T-helper 1 cell treated with Interleukin-12 subunit alpha and Interleukin-12 subunit beta and Interleukin-4 antibody, amounts not matched to agents 30 ng/mL and 1 ng/mL, for 36 hours (primary cell): ENCODE results near the gene COL5A1. TPM values are rescaled to one million over a fixed set of nuclear protein-coding genes. Genes with fewer than 3 reads are reported as not detected.
"Not testable (repeated sequence)": the region's sequence is repeated elsewhere in the genome, so short reads cannot be mapped to it uniquely, and the experiment has no call there.

Source experiments
- intact Hi-C: fragments of 100-400 bp; cut with micrococcal nuclease; formaldehyde crosslinking; loops from one replicate; pipeline ENCODE4 v1.15.1; 2024
- total RNA-seq: library from RNA; stranded (reverse); gene quantifications from 2 replicates; pipeline ENCODE4 v1.2.3, GENCODE V29; 2022

COL5A1 gene
- total RNA-seq, 1 donor from 2014 or later = 0.02 TPM

DNA sequence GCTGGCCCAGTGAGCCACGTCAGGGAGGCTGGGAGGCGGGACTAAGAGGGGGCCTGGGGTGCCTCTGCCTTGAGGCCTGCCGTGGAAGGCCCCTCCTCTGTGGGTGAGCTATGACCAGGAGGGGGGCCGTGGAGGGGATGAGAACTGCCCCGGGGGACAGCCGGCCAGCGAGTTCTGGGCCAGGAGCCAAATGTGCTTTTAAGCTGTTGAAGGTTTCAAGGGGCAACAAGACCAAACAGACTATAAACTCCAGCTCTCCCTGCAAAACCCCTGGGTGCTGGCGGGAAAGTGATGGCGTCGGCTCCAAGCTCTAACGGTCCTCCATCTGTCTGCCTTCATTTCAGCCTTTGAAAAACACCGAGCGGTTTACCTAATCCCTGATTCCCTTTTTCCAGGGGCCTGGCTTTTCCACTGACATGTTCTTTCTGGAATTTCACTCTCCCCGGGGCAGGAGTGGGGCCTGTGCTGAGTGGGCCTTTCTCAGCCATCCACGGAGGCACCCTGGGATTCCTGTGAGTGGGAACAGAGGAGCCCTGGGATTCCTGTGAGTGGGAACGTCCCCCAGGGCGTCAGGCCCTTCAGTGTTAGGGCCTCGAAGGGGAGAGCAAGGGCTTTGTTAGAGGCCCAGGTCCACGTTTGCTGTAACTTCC is 65.6 kb downstream of the COL5A1 start:
- intact Hi-C loops = no loop called here

DNA sequence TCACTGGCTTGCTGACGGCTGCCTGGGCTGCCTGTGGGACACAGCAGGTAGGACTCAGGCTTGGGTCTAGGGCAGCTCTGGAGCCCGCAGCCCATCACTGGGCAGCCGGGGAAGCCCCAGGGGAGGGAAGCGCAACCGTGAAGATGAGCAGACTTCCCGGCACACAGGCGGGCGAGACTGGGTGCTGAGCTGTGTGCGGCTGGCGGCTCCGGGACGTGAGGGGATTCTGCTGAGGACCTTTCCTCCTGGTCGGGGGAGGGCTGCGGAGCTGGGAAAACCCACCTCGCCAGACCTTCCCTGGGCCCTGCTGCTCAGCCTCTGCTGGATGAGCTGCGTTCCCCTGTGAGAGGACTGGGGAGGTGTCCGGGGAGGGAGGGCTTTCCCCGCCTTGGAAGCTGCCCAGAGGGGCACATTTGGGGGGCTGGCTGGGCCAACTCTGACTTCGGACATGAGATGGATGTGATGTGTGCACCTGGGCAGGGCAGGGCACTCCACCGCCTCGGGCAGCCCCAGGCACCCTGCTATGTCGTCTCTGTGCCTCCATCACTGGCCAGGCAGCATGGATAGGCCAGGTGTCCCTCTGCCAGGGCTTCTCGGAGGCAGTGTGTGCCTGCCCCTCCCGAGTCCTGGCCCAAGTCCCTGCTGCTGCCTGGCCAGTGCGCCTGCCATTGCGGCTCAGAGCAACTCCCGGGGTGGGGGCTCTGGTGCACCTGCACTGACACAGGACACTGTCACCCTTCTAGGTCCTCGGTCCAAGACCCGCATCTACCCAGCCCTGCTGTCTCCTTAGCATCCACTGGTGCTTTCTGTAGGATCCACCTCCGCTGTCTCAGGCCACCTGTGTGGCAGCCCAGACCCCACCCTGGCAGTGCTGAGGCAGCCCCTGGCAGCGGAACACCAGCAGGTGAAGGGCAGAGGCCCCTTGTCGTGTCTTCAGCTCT is 66.4 kb downstream of the COL5A1 start:
- intact Hi-C loops = no loop called here

DNA sequence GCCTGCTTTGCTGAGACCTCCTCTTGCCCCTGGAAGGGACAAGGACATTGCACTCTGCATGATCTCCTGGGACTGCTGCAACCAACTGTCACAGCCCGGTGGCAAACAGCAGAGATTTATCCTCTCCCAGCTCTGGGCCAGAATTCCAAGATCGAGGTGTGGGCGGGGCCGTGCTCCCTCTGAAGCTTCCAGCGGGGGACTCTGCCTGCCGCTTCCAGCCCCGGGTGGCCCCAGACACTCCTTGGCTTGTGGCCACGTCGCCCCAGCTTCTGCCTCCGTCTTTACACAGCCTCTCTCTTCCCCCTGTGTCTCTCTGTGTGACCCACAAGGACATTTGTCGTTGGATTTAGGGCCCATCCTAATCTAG is 67.1 kb downstream of the COL5A1 start:
- intact Hi-C loops = no loop called here

DNA sequence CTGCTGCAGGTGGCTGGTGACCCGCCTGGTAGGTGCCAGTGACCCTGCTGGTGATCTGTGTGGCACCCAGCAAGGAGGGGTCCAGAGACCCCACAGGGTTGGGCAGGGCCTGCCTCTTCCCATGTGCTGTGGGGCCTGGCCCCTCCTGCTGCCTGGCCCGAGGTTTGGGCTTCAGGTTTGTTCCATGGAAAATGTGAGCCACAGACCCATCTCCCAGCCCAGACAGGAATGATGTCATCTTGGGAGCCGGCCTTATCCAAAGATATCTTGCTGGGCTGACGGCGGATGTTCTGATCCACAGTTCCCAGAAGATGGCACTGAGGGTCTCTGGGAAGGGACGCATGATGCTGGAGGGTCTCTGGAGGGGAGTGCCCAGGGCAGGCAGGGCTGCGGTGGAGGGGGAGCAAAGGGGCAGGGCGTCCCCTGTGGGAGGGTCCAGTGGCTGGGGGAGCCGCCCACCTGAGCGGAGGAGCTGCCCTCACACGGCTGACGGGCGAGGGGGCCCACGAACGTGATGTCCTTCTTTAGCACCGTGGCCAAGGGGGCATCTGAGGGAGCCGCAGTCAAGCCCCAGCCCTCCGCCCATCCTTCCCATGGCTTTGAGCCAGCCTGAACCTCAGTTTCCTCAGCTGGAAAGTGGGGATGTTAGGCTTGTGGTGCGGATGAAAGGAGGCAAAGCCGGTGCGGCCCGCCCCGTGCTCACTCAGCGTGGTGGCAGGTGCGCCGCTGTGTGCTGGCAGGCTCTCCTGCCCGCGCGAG is 68.1 kb downstream of the COL5A1 start:
- intact Hi-C loops = no loop called here

DNA sequence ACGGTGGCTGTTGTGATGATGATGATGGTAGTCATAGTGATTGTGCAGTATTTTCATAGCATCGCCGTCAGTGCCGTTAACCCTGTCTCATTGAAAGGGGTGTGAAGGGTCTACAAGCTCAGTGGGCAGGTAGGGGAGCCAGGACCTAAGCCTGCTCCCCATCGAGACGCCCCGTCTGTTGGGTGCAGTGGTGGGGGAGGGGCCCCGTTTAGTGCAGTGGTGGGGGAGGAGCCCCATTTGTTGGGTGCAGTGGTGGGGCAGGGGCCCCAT is 68.6 kb downstream of the COL5A1 start:
- intact Hi-C loops = no loop called here

DNA sequence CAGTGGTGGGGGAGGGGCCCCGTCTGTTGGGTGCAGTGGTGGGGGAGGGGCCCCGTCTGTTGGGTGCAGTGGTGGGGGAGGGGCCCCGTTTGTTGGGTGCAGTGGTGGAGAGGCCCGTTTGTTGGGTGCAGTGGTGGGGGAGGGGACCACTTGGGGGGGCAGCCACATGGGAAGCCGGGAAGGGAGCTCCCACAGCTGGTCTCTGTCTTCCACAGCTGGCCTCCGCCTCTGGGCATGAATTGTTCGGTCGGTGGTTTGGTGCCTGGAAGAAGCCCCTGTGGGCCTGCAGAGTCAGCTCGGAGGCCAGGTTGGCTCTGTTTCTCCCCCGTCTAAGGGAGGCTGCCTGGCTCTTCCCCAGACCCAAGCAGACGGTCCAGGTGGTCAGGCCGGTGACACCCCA is 69.3 kb downstream of the COL5A1 start:
- intact Hi-C loops = no loop called here

DNA sequence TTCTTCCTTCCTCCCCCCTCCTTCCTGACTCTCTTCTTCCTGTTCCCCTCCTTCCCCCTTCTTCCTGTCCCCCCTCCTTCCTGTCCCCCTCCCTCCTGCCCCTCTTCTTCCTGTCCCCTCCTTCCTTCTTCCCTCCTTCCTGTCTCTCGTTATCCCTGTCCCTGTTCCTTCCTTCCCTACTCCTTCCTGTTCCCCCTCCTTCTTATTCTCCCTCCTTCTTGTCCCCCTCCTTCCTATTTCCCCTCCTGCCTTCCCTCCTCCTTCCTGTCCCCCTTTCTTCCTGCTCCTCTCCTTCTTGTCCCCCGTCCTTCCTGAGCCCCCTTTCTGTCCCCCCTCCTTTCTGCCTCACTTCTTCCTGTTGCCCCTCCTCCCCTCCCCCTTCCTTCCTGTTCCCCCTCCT is 70.6 kb downstream of the COL5A1 start:
- intact Hi-C loops = no loop called here

DNA sequence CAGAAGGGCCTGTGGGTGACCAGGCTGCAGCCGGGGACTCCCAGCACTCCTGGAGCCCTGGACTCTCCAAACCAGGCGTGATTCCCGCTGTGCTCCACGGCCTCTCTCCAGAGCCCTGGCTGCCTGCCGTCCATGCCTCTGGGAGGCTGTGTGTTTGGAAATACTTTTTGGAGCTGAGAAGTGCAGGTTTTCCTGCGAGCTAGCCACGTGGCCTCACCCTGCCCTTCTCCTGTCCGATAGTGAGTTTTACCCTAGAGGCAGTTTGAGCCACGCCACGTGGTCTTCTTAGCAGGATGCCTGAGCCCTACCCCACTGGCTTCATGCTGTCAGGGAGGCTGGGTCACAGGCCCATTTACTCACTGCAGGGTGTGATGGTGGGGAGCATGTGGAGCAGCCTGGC is 71.3 kb downstream of the COL5A1 start:
- intact Hi-C loops = no loop called here

DNA sequence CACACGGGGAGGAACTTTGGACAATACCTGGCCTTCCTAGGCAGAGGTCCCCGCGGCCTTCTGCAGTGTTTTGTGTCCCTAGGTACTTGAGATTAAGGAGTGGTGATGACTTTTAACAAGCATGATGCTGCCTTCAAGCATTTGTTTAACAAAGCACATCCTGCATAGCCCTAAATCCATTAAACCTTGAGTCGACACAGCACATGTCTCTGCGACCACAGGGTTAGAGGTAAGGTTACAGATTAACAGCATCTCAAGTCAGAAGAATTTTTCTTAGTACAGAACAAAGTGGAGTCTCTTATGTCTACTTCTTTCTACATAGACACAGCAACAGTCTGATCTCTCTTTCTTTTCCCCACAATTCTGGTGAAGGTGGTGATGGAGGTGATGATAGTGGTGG is 73.9 kb downstream of the COL5A1 start:
- intact Hi-C loops = not testable (repeated sequence)

DNA sequence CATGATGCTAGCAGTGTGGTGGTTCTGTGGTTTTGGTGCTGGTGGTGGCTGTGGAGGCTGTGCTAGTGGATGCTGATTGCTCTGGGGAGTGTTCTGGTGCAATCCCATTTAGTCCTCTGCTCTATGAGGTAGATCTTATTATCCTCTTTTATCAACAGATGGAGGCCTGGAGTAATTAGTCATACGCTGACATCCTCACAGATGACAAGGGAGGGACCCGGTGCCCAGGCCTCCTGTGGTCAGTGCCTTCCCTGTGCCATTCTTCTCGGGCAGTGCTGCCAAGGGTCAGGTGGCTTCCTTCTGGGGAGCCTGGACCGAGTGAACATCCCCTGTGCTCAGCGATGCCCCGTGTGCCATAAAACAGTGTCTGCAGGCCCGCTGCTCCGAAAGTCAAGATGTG is 74.5 kb downstream of the COL5A1 start:
- intact Hi-C loops = no loop called here

DNA sequence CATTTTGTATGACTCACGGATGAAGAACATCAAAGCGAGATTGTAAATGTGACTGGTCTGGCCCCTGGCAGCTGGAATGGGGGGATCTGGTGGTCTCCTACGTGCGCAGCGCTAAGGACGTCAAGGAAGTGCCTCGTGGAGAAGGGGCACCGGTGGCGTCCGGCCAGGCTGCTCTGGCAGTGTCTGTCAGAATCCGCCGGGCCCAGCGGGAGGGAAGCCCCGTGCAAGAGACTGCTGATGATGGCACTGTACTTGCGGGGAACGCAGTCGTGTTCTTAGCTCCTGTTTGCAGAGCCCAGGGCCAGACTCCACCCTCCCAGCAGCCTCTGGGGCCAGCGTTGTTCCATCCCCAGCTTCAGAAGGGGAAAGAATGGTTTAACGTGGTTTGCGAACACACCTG is 75.5 kb downstream of the COL5A1 start:
- intact Hi-C loops = no loop called here

DNA sequence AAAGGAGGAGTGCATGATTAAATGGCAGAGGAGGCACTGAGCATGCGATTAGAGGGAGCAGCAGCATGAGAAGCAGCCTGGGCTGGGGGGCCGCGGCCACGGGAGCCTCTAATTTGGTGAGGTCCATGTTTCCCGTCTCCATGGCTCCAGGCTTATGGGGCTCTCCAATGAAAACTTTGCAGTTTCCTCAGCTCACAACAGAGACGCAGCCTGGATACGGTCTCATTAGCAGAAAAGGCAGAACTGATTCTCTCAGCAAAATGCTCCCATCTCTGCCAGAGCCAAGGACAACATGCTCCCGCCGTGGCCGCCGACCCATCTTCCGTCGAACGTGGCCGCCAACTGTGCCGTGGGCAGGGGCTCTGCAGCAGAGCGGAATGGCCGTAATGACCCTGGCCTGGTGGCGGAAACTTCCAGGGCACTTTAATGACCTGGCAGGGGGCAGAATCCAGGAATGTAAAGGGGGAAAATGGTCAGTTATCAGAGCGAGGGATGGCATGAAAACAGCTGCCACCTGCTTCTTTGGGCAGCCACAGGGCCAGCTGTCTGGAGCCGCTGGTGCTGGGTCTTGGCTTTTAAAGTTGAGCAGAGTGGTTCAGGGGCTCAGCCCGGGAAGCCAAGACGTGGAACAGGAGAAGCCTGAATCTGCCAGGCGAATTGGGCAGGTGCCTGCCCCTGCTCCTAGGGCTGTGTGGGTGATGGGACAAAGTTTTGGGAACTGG is 76.5 kb downstream of the COL5A1 start:
- intact Hi-C loops = no loop called here

DNA sequence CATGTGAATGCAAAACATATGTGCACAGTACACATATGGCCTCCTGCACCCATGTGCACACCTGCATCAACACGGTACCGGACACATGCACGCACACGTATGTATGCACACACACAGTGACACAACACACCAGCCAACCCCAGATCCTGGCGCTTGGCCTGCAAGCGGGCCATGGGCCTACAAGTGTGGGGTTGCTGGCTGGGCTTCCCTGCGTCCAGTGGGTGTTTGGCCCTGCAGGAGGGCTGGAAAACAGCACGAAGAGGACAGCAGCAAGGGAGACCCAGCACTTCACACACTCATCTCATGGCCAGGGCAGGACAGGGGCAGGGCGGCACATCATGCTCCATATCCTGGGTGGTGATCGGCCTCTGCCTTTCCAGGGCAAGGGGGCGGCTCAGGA is 77.7 kb downstream of the COL5A1 start:
- intact Hi-C loops = no loop called here

DNA sequence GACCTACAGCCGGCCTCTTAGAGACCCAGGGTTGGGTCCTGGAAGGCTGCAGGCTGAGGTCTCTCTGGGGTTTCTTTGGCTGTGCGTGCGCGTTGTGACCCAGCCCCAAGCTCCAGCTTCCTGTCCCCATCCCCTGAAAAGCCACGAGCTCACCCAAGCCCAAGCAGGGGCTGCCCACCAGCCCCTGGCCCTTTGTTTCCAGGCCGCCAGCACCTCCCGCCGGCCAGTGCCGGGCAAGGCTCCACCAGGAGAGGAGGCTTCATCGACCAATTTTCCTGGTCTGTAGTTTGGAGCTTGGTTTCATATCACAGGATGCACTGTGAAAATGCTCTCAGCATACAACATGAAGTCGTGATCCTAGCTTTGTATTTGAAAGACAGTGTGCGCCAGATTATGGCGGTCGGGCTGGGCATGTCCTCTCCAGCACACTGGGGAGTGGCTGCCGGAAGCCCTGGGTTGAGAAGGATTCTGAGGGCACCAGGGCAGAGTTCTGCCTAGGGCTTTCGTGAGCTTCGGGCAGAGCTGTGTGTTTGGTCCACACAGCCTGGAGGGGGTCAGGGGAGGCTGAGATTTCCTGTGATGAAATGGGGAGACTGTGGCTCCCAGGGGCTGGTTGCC is 78.6 kb downstream of the COL5A1 start:
- intact Hi-C loops = no loop called here

DNA sequence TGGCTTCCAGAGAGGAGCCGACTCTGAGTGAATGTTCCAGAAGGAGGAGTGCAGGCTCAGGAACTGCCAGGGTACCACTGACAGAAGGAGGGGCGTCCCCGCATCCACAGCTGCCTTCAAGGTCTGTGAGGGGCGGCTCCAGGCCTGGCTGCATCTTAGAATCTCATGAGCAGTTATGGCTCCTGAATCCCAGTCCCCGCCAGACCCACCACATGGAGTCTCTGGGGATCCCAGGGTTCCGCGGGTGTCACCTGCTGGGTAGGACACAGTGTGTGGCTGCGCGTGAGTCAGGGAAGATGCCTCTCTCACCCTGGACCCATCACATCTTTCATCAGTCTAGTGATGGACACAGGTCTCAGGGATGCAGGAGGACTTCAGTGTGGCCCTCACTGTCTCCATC is 79.2 kb downstream of the COL5A1 start:
- intact Hi-C loops = no loop called here

DNA sequence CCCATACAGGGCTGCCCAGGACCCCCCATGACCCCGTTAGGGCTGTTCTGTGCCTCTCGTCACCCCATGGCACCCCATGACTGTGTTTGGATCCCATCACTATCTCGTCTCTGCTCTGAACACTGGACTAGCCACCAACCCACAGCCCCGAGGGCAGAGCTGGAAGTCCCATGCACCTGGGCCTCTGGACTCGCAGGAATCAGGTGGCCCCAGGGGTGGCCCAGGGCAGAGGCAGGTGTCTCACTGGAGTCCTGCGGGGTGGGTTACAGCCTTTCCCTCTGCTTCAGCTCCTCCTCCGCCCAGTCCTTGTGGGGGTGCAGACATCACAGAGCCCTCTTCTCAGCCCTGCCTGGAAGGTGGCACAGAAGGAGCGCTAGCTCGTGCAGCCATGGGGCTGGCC is 79.7 kb downstream of the COL5A1 start:
- intact Hi-C loops = no loop called here

DNA sequence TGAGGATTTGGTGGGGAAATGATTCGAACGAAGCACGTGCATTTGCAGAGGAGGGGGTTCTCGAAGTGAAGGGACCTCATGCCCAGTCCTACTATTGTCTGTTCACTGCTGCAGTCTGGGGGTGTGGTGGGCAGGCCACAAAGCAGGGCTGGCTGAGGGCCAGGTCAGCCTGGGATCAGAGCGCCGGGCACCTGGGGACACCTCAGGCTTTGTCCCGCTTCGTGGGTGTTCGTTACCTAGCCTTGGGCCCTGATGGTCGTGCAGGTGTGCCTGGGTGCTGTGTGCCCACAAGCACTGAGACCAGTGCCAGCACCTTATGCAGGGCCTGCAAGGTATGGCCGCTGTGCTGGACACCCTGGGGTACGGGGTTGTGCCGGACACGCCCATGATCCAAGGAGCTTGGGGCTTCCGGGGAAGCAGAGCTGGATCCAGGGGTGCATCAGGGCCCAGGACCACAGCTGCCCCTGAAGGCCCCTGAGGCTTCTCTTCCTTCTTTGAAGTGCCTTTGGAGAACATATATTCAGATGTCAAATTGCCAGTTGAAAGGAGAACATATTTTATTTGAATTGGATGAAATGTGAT is 80.6 kb downstream of the COL5A1 start:
- intact Hi-C loops = no loop called here

DNA sequence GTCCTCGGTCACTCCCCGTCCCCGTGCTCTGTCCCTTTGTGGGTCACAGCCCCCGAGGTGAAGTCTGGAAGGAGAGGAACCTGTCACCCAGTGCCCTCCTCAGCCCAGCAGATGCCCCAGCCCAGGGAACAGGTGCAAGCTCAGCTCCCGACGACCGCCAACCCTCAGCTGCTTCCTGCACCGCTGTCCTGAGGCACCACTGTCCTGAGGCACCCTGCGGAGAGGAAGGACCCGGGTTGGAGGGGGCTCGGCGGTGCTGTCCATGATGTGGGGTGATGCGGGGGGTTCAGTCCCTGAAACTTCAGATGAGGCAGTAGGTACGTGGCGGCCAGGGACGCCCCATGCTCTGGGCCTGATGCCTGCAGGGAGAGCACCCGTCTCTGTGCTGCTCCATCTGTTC is 81.4 kb downstream of the COL5A1 start:
- intact Hi-C loops = no loop called here

DNA sequence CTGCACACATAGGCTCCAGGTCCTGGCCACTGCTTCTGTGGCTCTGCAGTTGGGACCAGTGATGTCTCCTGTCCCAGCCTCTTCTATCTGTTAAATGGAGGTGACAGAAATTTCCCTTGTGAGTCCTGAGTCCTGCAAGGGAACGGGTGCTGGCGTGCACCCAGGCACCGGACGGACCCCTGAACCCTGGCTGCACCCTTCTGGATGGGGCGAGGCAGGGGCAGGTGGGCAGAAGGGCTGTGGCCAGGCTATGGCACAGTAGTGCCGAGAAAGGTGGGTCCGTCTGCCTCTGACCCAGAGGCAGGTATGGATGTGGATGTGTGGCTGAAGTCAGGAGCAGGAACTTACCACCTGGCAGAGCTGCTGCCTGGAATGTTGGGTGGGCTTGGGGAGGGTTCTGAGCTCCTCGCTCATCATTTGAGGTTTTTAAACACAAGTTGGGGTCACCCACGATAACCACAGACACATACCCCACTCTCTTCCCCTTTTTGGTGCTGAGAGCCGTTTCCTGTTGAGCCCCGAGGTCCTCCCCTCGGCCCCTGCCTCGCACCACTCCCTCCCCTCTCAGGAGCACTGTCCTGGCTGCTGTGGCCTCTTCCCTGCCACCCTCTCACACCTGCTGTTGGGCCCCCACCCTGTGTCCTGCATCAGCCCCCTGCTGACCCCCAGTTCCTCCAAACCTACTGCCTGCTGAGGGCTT is 82.0 kb downstream of the COL5A1 start:
- intact Hi-C loops = no loop called here

DNA sequence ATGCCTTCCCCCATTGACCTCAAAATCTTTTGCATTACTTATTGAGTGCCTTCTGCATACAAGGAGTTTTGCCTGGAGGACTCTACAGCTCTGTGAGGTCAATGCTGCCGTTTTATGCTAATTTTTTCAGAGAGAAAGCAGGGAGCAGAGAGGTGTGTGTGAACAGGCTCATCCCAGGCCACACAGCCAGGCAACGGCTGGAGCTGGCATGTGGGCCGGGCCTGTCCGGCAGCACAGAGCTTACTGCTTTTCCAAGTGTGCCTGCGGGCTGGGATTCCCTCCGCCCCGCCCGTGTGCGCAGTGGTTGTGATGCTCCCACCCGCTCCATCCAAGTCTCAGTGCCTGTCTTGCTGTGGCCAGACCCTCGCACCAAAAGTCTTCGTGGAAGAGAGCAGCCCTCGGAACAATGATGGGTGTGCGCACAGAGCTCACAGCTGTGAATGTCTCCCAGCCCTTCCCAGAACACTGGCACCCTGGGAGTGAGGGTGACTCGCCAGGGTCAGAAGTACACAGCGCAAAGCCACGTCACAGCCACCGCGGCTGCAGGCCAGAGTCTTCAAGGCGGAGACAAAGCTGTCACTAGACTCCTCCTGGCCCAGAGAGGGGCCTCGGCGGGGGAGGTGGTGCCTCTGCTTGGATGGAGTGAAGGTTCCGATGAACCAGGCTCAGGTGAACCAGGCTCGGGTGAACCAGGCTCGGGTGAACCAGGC is 82.8 kb downstream of the COL5A1 start:
- intact Hi-C loops = no loop called here
